Left renal pelvis (tissue), 4 donors: ENCODE data around the gene NEUROG3. TPM values are rescaled to one million over a fixed set of nuclear protein-coding genes. Genes with fewer than 3 reads are reported as not detected.

Experiments used
- polyA plus RNA-seq, 4 donors: library from polyadenylated mRNA; unstranded; fragments of 120-200 nt; gene quantifications; one replicate each; pipeline ENCODE4 v1.2.1, GENCODE V29; 2013; ENCODE audit not compliant: insufficient read length in 4 of 4

Gene NEUROG3
- polyA plus RNA-seq, 4 donors: not detected

Other genes starting within 250 kb of the NEUROG3 start
- under 1 TPM; 0.23 to 0.49 (median 0.34) TPM for gene TACR2, start 156.5 kb downstream of the NEUROG3 start, polyA plus RNA-seq
- gene TSPAN15, start 122.0 kb downstream of the NEUROG3 start, polyA plus RNA-seq: 10 to 100 TPM in 3 of 4 donors, 1 to 10 TPM in 1; 9.8 to 73.9 (median 65.2) TPM
- 10 to 100 TPM in 2 of 4 donors, 1 to 10 TPM in 2; 2.7 to 10.9 (median 10.0) TPM for gene FAM241B, start 56.8 kb upstream of the NEUROG3 start, polyA plus RNA-seq
- 10 to 100 TPM in 3 of 4 donors, 1 to 10 TPM in 1; 6.9 to 33.9 (median 20.5) TPM for gene COL13A1, start 228.5 kb upstream of the NEUROG3 start, polyA plus RNA-seq